Astrocyte (in vitro differentiated cells and primary cell): Measurements from ENCODE around the gene C14orf93.

Experiments
- EZH2 ChIP-seq: IDR thresholded peaks from 2 replicates; pipeline ENCODE4 v1.6.1; 2012; ENCODE audit warnings: mild to moderate bottlenecking, low read length, inconsistent platforms; ENCODE audit not compliant: insufficient read depth
- TF ChIP-seq, protein P1 (sequence below): IDR thresholded peaks from 2 replicates; pipeline ENCODE4 v1.5.1; 2011; ENCODE audit warnings: low read depth, mild to moderate bottlenecking, inconsistent platforms, low read length, moderate library complexity; ENCODE audit not compliant: insufficient read depth

DNA sequence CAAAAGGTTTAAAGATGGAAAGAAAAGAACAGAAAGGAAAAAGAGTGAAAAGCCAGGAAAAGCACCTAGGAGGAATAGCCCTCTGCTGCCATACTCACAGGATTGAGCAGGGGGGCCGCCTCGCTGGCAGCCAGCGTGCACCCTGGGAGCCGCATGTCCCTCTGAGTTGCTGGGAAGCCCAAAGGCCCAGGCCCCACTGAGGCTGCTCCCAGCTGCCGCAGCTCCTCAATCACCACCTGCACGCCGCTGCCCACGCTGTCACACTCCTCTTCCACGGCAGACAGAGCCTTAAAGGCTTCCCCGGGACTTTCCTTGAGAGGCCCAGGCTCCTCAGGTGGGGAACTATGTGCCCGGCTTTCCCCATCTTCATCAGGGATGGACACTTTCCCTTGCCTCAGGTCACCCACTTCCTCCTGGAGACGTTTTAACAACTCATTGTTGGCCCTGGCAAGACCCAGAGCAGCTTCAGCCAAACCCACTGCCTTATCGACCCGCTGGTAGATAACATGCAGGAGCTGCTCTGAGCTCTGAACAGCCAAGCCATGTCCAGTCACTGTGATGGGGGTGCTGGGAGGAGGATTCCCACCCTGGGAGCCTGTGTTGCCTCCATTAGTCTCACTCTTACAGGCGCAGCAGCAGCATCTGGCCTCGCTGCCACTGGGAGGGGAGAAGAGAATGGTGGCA lies 11.5 kb downstream of the C14orf93 start:
- TF ChIP-seq, protein P1, sequence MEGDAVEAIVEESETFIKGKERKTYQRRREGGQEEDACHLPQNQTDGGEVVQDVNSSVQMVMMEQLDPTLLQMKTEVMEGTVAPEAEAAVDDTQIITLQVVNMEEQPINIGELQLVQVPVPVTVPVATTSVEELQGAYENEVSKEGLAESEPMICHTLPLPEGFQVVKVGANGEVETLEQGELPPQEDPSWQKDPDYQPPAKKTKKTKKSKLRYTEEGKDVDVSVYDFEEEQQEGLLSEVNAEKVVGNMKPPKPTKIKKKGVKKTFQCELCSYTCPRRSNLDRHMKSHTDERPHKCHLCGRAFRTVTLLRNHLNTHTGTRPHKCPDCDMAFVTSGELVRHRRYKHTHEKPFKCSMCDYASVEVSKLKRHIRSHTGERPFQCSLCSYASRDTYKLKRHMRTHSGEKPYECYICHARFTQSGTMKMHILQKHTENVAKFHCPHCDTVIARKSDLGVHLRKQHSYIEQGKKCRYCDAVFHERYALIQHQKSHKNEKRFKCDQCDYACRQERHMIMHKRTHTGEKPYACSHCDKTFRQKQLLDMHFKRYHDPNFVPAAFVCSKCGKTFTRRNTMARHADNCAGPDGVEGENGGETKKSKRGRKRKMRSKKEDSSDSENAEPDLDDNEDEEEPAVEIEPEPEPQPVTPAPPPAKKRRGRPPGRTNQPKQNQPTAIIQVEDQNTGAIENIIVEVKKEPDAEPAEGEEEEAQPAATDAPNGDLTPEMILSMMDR = no peak
- no peak for TF ChIP-seq EZH2
